SK-N-SH (cell line): ENCODE measurements around the gene NOD2.

Experiments used
- CHD2 ChIP-seq: fragments of 150-350 bp; IDR thresholded peaks from 2 replicates; pipeline ENCODE4 v1.6.1; 2018; ENCODE audit warnings: low read length; ENCODE audit not compliant: partially characterized antibody
- CTCF ChIP-seq: fragments of 200-600 bp; sonication (generic); IDR thresholded peaks from 2 replicates; pipeline ENCODE4 v1.6.1; 2017; ENCODE audit warnings: antibody characterized with exemption, mild to moderate bottlenecking, moderate library complexity
- POLR2AphosphoS5 ChIP-seq: IDR thresholded peaks from 2 replicates; pipeline ENCODE4 v1.6.1; 2012; ENCODE audit warnings: low read depth, low read length
- RAD21 ChIP-seq: IDR thresholded peaks from 2 replicates; pipeline ENCODE4 v1.6.1; 2012; ENCODE audit warnings: mild to moderate bottlenecking, low read length
- RCOR1 ChIP-seq: fragments of 150-350 bp; IDR thresholded peaks from 2 replicates; pipeline ENCODE4 v1.6.1; 2017; ENCODE audit warnings: antibody characterized with exemption, low read length
- SIN3A ChIP-seq: IDR thresholded peaks from 2 replicates; pipeline ENCODE4 v1.6.1; 2012; ENCODE audit warnings: low read depth, mild to moderate bottlenecking, low read length, moderate library complexity, borderline replicate concordance
- TAF1 ChIP-seq: IDR thresholded peaks from 2 replicates; pipeline ENCODE4 v1.6.1; 2012; ENCODE audit warnings: low read depth, mild to moderate bottlenecking, low read length, moderate library complexity, borderline replicate concordance
- TF ChIP-seq, protein P1 (sequence below): fragments of 150-350 bp; IDR thresholded peaks from 2 replicates; pipeline ENCODE4 v1.6.1; 2017; ENCODE audit warnings: antibody characterized with exemption, low read length, low read depth, borderline replicate concordance
- TF ChIP-seq, protein P2 (sequence below): IDR thresholded peaks from 2 replicates; pipeline ENCODE4; 2012
- TF ChIP-seq, protein P3 (sequence below): IDR thresholded peaks from 2 replicates; pipeline ENCODE4 v1.4.0; 2012; ENCODE audit warnings: low read depth, borderline replicate concordance

GRCh38 chr16:50781518-50781917, 88.1 kb downstream of the NOD2 start:
- TF ChIP-seq CTCF (no peak), RCOR1 (no peak), RAD21 (no peak), POLR2AphosphoS5 (no peak), TAF1 (no peak), CHD2 (no peak), SIN3A (no peak)
- TF ChIP-seq, protein P1, sequence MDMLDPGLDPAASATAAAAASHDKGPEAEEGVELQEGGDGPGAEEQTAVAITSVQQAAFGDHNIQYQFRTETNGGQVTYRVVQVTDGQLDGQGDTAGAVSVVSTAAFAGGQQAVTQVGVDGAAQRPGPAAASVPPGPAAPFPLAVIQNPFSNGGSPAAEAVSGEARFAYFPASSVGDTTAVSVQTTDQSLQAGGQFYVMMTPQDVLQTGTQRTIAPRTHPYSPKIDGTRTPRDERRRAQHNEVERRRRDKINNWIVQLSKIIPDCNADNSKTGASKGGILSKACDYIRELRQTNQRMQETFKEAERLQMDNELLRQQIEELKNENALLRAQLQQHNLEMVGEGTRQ: no peak
- TF ChIP-seq, protein P2, sequence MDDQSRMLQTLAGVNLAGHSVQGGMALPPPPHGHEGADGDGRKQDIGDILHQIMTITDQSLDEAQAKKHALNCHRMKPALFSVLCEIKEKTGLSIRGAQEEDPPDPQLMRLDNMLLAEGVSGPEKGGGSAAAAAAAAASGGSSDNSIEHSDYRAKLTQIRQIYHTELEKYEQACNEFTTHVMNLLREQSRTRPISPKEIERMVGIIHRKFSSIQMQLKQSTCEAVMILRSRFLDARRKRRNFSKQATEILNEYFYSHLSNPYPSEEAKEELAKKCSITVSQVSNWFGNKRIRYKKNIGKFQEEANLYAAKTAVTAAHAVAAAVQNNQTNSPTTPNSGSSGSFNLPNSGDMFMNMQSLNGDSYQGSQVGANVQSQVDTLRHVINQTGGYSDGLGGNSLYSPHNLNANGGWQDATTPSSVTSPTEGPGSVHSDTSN: no peak
- TF ChIP-seq, protein P3, sequence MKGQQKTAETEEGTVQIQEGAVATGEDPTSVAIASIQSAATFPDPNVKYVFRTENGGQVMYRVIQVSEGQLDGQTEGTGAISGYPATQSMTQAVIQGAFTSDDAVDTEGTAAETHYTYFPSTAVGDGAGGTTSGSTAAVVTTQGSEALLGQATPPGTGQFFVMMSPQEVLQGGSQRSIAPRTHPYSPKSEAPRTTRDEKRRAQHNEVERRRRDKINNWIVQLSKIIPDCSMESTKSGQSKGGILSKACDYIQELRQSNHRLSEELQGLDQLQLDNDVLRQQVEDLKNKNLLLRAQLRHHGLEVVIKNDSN: no peak
